ENCODE results near the gene ADAMTS2.

Gene ADAMTS2

GRCh38 chr5:179243333-179243732, 101.9 kb downstream of the ADAMTS2 start:
- DNase-seq: peak; percentile 19

- DNase-seq: no peak
These were observed 102.6 kb downstream of the ADAMTS2 start for GRCh38 chr5:179242676-179243075.

- DNase-seq: no peak
These were observed 103.4 kb downstream of the ADAMTS2 start for GRCh38 chr5:179241764-179242370.

- DNase-seq: no peak
These were observed 104.1 kb downstream of the ADAMTS2 start for GRCh38 chr5:179241175-179241574.

- DNase-seq: no peak
These were observed 104.7 kb downstream of the ADAMTS2 start for GRCh38 chr5:179240561-179240960.

GRCh38 chr5:179239256-179240135, 105.8 kb downstream of the ADAMTS2 start:
- no peak for DNase-seq

- no peak for DNase-seq
These were observed 106.7 kb downstream of the ADAMTS2 start for GRCh38 chr5:179238628-179238970.

GRCh38 chr5:179237770-179238627, 107.3 kb downstream of the ADAMTS2 start:
- no peak for DNase-seq

GRCh38 chr5:179235416-179236400, 109.6 kb downstream of the ADAMTS2 start:
- no peak for DNase-seq

GRCh38 chr5:179234563-179235135, 110.6 kb downstream of the ADAMTS2 start:
- no peak for DNase-seq

GRCh38 chr5:179233909-179234562, 111.2 kb downstream of the ADAMTS2 start:
- no peak for DNase-seq

- no peak for DNase-seq
These were observed 113.0 kb downstream of the ADAMTS2 start for GRCh38 chr5:179232091-179232735.

GRCh38 chr5:179231309-179231708, 114.0 kb downstream of the ADAMTS2 start:
- DNase-seq: no peak

- no peak for DNase-seq
These were observed 115.2 kb downstream of the ADAMTS2 start for GRCh38 chr5:179230061-179230461.

GRCh38 chr5:179229331-179229831, 115.9 kb downstream of the ADAMTS2 start:
- DNase-seq: no peak

GRCh38 chr5:179228341-179229121, 116.7 kb downstream of the ADAMTS2 start:
- no peak for DNase-seq

- no peak for DNase-seq
These were observed 117.5 kb downstream of the ADAMTS2 start for GRCh38 chr5:179227580-179228311.

GRCh38 chr5:179227229-179227579, 118.1 kb downstream of the ADAMTS2 start:
- DNase-seq: no peak

- no peak for DNase-seq
These were observed 118.6 kb downstream of the ADAMTS2 start for GRCh38 chr5:179226696-179227095.

Data from inflammatory macrophage treated with lipopolysaccharide for 4 hours (primary cell).